Activated CD4-positive, alpha-beta T cell treated with anti-CD3 and anti-CD28 coated beads, Interleukin-2, amount 50 U/mL, for 4 hours (primary cell): ENCODE results near the gene ITCH.

Experiments
- DNase-seq, 2 experiments: peaks; one replicate each; pipeline ENCODE4 v3.0.0-alpha.2; 2020

Gene ITCH

DNA sequence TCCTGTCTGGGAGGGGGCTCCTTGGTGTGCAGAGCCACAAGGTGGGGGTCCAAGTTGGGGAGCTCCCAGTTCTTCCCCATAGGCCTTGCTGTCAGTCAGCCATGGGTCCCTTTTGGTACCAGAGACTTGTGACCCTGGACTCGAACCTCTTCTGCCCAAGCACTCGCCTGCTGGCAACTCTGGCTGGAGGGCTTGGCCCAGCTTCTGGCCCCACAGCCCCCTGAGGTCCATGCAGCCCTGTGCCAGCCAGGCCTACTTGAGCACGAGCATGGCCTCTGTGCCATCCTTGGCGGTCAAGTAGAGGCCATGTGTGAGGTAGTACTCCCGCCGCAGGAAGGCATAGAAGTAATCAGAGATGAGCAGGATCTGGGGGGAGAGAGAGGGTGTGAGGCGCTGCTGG, 197.5 kb downstream of the ITCH start:
- DNase-seq, result no peak
